GM21529 (cell line): ENCODE data around the gene LAPTM5.

ENCODE experiments used
- ATAC-seq: cut with Tn5 transposase; IDR thresholded peaks from one replicate; pipeline ENCODE4 v1.9.1; 2021; ENCODE audit not compliant: unreplicated experiment

The LAPTM5 gene

DNA sequence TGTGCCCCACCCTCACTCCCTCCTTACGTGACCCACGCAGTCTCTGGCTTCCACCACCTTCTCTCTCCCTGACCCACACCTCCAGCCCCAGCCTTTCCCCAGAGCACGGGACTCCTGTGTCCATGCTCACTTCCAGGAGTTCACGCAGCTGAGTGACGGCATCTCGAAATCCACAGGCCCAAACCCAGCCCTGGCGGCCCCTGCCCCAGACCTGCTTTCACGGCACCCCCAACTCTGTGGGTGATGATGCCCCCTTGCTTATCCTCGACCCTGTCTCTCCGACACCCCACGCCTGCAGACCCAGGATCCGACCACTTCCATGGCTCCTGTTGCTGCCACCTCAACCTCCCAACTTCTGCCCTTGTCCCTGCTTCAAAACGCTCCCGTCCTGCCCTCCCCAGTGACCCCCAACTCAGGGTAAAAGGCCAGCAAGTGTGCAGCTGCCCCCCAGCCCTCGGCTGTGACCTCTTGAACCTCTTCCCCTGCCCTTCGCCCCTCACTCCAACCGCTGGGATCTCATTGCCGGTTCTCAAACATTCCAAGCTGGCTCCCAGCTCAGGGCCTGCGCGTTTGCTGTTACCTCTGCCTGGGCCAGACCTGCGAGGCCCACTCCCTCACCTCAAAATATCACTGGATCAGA, 30.4 kb upstream of the LAPTM5 start:
- ATAC-seq: no peak

DNA sequence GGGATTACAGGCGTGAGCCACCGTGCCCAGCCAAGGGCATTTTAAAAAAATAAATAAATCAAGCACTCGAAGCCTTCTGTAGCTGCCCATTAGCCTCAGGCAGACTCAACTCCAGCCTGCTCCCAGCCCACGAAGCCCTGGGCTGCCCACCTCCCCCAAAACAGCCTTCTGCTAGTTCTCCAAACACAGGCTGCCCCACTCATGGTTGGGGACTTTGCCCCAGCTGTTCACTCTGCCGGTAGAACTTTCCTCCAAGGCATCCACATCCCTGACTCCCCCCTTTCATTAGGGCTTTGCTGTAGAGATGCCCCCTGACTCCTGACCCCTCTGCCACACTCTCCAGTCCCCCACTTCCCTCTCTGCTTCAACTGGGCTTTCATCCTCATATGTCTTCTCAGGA, 29.7 kb upstream of the LAPTM5 start:
- no peak for ATAC-seq

DNA sequence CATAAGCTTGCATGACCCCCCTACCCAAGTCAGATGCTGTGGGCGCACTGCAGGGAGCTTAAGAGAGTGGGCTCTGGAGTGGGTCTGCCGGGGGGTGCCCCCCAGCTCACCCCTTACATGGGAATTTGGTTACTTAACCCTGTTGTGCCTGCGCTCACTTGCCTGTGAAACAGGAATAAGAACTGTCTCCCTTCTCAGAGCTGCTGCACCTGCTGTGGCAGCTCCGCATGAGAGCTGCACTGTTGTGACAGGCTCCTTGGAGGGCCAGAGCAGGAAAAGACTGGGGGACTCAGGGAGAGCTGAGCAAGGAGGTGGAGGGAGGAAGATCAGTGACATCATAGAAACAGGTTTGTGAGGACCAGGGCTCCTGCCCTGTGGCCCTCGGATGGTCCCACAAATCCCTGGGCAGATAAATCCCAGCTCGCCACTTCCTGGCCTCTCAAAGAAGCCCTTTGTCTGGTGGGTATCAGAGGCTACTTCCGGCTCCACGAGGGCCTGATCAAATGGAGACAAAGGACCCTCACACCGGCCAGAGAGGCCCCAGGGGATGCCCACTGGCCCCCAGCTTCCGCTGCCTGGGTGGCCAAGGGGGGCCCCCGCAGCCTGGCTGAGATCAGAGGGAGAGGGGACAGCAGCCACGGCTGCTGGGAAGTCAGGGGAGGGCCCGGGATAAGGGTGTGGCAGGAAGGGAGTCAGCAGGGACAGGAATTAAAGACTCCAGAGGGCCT, 28.9 kb upstream of the LAPTM5 start:
- ATAC-seq: no peak

DNA sequence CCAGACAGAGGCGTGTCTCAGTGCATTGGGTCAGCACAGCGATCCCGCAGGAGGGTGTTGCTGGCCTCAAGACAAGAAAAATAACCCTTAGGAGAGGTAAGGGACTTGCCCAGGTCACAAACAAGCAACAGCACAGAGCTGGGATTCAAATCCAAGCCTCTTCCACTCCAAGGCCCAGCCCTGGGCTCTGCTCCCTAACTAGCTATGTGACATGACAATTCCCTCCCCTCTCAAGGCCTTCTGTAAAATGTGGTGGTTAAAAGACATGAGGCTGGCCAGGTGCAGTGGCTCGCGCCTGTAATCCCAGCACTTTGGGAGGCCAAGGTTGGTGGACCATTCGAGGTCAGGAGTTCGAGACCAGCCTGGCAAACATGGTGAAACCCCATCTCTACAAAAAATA, 28.1 kb upstream of the LAPTM5 start:
- ATAC-seq: no peak

DNA sequence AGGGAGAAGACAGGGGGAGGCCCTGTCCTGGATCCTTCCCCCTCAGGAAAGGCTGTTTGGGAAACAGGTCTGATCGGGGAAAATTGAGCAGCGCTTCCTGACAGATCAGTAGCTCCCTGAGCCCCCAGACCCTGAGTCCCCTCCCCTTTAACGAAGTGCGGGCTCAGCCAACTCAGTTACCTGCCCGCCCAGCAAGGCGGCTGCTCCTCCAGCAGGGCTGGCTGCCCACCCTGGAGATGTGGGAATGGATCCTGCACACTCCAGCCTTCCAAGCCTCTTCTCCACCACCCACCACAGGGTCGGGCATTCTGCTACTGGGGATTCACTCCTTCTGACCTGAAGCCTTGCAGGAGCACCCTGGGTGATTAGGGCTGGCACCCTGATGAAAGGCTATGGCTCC, 27.6 kb upstream of the LAPTM5 start:
- ATAC-seq: no peak

DNA sequence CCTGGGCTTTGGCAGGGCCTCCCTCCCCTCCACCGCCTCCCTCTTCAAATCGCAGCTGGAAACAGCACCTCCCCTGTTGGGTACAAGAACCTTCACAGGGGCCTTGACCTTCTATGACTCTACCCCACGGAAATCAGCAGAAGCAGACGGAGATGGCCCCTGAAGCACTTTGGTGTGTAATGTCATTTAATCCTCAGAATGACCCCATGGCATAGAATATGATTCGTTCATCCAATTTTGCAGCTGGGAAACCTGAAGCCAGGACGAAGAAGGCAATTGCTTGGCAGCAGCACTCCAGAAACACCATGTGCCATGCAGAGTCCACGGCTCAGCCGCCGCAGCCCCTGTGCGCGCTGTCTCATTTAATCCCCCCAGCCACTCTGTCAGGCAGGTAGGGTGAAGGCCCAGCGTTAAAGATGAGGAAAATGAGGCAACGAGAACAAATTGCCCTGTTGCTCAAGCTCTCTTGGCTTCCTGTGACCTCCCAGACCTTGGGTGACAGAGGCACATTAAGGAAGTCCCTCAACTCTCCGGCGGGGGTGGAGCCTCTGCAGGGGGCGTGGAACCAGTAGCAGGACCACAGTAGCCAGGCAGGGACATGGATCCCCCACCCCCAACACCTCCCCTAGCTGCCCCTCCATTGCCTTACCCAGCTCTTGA, 25.8 kb upstream of the LAPTM5 start:
- ATAC-seq: no peak

DNA sequence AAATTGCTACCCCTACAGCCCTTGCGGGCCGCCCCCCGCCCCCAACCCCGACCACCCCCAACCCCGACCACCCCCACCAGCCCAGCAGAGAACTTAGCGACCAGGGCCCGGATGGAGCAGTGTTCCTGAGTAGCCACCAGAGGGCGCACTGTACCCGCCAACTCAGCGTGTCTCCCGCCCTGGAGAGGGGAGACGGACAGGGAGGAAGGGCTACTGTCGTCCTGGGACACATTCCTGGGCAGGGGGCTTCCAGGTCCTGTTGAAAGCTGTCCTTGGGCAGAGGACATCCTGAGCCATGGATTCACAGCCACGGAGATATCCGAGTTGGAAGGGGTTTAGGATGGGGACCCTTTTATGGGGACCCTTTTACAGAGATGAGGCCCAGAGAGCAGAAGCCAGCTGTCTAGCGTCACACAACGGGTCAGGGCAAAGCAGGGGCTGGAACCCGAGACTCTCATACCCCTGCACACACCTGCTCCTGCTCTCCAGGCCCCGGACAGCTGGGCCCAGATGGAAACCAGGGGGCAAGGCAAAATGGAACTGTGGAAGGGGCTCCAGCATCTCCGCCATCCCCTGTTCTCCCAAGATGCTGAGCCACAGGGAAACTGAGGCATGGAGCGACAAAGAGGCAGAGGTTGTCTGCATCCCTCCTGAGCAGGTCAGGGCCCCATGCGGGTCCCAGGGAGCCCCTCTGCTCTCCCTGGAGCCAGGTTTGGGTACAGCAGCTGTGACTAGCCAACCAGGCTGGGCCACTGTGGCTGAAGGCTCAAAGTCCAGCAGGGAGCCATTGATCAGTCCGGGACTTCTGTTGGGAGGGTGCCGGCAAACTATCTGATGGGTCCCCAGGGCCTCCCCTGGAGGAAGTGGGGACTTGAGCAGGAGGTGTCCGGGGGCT, 25.0 kb upstream of the LAPTM5 start:
- ATAC-seq: peak; percentile 37

DNA sequence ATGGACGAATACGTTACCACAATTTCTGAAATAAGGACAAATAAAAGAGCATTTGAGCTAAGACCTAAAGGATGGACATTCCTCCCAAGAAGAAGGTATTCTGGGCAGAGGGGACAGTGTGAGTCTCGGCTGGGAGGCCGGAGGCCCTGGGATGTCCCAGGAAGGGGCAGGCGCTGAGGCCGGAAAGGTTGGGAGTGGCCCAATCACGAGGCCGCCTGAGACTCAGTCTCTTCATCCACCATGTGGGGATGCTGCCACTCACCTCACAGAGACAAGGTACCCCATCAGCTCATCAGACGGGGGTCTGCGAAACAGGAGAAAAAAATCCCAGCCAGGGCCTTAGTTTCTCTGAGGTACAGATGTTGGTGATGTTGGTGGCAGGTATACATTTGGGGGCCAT, 24.3 kb upstream of the LAPTM5 start:
- no peak for ATAC-seq

DNA sequence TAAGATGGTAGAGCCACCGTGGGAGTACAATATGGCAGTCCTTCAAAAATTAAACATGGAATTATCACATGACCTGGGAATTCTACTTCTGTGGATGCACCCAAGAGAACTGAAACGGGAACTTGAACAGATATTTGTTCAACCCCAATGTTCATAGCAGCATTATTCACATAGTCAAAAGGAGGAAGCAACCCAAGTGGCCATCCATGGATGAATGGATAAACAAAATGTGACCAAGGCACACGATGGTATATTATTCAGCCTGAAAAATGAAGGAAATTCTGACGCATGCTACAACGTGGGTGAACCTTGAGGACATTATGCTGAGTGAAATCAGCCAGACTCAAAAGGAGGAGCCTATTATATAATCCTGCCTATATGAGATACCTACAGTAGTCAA, 22.8 kb upstream of the LAPTM5 start:
- ATAC-seq: no peak

DNA sequence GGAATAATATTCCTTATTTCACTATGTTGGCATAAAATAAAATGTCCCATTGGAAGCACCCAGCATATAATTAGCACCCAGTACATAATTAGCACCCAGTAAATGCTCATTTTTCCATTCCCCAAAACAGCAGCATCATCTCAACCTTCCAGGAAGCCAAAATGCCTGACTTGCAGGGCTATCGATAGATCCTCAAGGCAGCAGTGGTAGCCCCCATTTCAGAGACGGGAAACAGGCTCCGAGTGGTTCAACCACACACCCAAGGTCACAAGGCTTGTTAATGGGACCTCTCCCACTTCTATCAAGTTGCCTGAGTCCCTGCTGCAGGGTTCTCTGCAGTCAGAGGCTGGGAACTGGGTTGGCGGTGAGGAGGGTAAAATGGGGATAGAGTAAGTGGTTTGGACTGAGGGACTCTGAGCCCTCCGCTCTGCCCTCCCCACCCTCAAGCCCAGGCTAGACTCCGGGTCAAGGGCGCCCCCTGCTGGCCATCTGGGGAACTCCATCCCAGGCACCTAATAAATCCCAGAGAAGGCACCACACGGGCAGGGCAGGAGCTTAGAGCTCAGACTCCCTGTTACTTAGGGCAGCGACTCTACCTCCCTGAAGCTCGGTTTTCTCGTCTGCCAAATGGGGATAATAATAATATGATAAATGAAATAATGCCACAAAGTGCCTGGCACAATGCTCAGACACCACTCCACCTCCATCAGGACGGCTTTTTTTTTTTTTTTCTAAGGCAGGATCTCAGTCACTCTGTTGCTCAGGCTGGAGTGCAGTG, 21.9 kb upstream of the LAPTM5 start:
- peak; percentile 65 for ATAC-seq

DNA sequence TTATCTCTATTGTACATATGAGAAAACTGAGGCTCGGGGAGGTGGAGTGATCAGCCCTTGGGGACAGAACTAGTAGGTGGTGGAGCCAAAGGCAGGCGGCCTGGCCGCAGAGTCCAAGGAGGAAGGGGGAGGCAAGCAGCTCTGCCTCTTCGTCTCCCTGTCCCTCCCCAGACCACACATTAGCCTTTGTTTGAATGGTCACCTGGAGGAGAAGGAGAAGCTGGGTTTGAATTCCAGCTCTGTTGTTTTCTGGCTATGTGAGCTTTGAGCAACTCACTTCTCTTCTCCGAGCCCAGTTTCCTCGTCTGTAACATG, 21.4 kb upstream of the LAPTM5 start:
- no peak for ATAC-seq

DNA sequence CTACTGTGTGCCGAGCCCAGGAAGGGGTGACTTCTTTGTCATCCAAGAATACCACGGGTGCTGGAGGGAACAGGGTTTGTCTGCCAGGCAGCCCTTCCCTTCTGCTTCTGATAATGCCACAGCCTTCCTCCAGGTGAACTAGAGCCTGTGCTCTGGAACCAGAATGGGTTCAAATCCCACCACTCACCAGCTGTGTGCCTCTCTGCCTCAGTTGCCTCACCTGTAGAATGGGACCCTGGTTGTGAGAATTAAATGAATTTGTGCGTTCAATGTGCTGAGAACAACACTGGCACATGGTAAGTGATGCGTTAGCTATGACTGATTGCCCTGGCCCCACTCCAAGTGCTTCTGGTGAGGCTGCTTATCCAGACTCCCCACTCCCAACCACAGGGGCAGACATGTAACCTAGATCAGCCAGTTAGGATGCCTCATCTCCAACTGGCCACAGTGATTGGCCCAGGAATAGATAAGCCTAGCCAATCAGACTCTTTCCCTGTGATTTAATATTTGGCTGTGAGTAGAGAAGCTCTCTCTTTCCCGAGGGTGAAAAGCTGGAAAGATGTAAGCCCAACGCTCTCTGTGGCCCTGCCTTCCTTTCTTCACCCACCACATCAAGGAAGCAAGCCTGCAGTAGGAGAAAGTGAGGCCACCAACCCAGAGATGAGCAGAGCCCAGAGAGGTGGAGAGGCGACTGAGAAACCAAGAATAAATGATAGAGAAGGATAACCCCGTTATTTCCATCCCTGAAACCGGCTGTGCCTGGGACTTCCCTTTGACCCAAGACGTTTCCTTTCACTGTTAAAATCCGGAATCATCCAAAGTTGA, 20.8 kb upstream of the LAPTM5 start:
- no peak for ATAC-seq

DNA sequence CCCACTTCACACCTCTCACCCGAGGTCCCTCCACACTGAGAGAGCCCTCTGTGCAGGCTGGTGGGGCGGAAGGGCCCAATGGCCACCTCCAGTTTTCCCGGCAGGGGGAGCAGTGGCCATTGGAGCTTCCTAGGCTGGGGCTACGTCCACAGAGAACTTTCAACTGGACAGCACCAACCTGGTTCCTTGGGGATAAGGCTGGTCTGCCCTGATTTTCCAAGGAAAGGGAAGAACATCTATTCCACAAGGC, 20.3 kb upstream of the LAPTM5 start:
- no peak for ATAC-seq

DNA sequence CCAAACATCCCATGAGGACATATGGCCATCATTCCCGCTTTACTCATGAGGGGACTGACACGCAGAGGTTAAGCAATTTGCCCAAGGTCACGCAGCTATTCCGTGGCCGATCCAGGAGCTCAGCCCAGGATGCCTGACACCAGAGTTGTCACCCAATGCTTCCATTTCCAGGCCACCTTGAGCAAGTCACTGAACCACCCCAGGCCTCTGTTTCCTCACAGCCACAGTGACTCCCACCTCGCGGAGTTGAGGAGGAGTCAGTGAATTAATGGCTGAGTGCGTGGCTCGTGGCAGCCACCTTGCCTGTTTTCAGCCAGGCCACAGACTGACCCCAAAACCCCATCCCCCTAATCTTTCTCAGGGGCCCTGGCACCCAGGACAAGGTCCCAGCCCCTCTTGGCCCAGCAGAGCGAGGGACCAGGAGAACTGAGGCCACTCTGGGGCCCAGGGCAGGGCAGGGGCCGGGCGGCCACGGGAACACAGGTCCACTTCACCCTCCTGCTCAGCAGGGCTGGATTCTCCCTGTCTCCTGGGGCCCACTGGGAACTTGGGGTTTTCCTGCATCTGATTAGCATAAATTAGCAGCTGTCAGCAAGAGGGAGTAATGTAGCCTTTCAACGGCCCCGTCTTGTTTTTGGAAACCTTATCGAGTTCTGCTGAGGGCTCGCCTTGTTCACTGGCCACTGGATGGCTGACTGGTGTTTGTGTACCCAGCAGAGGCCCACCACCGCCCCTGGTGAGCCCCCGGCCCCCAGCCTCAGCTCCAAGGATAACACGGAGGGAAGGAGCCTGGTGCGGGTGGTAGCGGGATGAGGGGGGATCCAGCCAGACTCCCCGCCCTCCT, 19.7 kb upstream of the LAPTM5 start:
- no peak for ATAC-seq

DNA sequence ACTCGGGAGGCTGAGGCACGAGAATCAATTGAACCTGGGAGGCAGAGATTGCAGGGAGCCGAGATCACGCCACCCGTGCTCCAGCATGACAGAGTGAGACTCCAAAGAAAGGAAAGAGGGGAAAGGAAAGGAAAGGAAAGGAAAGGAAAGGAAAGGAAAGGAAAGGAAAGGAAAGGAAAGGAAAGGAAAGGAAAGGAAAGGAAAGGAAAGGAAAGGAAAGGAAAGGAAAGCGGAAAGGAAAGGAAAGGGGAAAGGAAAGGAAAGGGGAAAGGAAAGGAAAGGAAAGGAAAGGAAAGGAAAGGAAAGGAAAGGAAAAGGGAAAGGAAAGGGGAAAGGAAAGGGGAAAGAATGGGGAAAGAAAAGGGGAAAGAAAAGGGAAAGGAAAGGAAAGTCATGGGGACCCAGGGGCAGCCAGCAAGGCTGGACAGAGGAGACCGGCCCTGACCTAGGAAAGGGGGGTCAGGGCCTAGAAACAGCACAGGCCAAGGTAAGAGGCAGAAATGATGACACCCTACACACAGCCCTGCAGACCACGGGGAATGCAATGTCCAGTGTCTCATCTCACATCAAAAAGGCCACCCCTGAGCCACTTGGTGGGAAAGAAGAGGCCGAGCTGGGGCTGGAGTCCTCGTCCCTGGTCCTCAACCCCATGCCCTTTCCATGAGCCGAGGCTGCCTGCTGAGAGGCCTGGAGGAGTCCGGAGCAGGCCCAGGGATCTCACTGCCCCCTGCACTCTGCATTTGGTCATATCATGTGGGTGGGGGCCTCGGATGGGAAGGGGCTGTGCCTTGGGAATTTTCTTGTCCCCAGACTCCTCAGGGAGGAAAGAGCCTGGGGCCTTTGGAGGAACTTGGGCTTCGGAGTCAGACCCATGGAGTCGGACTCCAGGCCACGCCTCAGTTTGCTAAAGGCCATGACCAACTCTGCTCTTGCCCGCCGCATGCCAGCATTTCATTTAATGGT, 18.8 kb upstream of the LAPTM5 start:
- ATAC-seq: no peak

DNA sequence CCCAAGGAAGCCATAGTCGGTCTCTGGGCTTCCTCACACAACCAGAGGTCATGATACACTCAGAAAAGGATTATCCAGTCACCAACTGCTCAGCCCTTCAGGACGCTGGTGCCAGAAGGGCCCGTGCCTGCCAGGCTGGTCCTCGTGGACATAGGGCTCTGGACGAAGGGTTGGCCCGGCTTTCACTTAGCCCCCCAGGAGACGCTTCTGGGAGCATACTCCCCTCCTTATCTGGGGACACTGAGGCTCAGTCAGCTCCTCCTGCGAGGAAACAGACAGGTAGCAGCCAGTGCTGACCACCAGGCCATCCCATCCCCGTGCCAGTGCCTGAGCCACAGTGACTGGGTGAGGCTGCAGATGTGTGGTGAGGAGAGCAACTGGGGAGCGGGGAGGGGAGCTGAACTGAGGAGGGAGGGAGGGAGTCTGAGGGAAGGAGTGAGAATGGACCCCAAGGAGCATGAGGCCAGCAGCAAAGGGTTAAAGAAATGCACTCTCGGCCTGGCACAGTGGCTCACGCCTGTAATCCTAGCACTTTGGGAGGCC, 17.9 kb upstream of the LAPTM5 start:
- no peak for ATAC-seq

DNA sequence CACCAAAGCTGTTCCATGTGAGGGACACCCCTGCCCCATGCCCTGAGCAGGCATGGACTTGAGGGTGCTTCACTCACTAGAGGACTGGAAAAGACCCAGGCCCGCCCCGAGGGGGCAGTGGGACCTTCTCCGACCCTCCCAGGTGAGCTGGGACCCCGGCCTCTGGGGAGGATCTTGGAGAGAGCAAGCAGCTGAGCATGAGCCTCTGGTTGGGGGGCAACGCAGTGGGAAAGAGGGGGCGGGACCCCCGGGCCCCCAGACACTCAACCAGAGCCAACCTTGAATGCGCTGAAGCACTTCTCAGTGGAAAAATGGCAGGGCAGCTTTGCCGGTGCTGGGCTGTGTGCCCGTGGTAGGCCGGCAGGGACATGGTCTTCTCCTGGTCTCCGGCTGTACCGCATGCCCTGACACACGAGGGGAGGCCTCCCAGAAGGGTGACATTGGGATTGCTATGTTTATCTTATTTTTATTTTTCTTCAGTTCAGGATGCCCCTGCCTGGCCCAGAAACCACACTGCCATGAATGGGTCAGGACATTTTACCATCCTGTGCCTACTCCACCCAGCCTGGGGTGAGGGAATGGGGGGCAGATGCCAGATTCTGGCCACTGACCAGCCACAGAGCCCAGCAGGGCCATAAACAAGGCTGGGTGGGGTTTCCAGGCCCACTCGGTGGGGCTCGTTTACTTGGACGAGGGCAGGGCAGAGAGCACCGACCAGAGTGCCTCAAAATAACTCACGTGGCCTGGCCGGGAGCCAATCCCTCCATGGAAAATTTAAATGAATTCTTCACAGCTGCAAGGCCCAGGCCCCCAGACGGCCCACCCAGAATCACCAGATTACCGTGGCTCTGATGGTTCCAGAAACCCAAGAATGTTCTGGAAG, 17.2 kb upstream of the LAPTM5 start:
- ATAC-seq: no peak
